ENCODE measurements around the gene SGK1. TPM values are rescaled to one million over a fixed set of nuclear protein-coding genes. Genes with fewer than 3 reads are reported as not detected.
"Not testable (repeated sequence)": the region's sequence is repeated elsewhere in the genome, so short reads cannot be mapped to it uniquely, and the experiment has no call there.

Gene SGK1
- total RNA-seq, 1 donor from 2014 or later: 15.6 TPM

DNA sequence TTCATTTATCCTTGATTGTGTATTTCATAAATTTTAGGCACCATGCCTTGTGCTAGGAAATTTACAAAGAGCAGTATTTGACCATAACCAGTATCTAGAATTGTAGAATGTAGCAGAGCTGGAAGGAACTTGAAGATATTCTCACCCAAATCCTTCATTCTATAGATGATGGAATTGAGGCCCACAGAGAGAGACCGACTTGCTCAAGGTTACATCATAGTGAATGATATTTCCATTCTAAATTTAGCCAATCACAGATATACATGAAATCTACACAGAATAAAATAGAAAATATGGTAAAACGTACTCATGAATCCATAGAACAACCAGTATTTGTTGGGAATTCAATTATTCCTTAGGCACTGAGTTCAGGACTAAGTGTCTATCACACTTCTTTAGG lies 10.9 kb upstream of the SGK1 start:
- intact Hi-C loops (cut with micrococcal nuclease): no loop called here

- intact Hi-C loops (cut with micrococcal nuclease): no loop called here
Observed at GRCh38 chr6:134328138-134328537, 10.2 kb upstream of the SGK1 start.

GRCh38 chr6:134326192-134326591 lies 8.3 kb upstream of the SGK1 start:
- intact Hi-C loops (cut with micrococcal nuclease): not testable (repeated sequence)

GRCh38 chr6:134324766-134325165 lies 6.9 kb upstream of the SGK1 start:
- intact Hi-C loops (cut with micrococcal nuclease): no loop called here

GRCh38 chr6:134324141-134324540 lies 6.2 kb upstream of the SGK1 start:
- intact Hi-C loops (cut with micrococcal nuclease): no loop called here

DNA sequence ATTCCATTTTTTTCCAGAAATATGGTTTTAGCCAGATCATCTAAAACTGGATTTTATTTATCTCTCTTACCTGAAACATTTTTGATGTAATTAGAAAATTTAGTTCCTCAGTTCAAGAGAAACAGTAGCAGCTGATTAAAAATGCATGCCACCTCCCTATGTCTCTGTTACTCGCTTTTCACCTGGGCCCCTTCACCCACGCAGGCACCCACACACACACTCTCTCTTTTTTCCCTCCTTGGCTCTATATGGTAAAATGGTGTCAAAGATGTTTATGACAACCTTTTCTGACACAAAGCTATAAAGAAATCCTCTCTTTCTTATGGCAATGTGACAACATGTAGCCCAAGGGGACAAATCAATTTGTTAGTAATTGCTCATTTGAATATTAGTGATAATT lies 5.8 kb upstream of the SGK1 start:
- intact Hi-C loops (cut with micrococcal nuclease): no loop called here

GRCh38 chr6:134323294-134323693 lies 5.4 kb upstream of the SGK1 start:
- intact Hi-C loops (cut with micrococcal nuclease): no loop called here

DNA sequence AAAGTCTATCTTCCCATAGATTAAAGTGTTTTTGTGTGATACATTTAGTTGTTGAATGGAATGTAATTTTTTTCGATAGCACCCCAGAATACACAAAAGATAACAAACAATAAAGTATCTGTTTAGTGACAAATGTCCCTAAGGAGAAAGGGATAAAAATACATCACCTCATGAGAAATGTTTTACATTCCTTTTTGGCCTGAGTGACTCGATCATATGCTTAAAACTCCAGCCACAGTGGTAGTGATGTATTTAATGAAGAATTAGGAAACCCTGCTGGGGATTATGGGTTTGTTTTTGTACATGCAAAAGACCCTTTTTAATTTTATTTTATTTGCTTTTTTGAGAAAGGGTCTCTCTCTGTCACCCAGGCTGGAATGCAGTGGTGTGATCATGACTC lies 4.3 kb upstream of the SGK1 start:
- intact Hi-C loops (cut with micrococcal nuclease): no loop called here

GRCh38 chr6:134321246-134321645 lies 3.3 kb upstream of the SGK1 start:
- intact Hi-C loops (cut with micrococcal nuclease): no loop called here

GRCh38 chr6:134319686-134320085 lies 1.8 kb upstream of the SGK1 start:
- intact Hi-C loops (cut with micrococcal nuclease): loop anchor here (10.0 kb wide), 1 partner anchor 145 kb away; no protein-coding TSS in a partner anchor

GRCh38 chr6:134318974-134319281 lies 1.0 kb upstream of the SGK1 start:
- intact Hi-C loops (cut with micrococcal nuclease): loop anchor here (10.0 kb wide), 1 partner anchor 144 kb away; no protein-coding TSS in a partner anchor

GRCh38 chr6:134318236-134318973 lies 493 bp upstream of the SGK1 start:
- intact Hi-C loops (cut with micrococcal nuclease): loop anchor here (10.0 kb wide), 1 partner anchor 144 kb away; no protein-coding TSS in a partner anchor

- intact Hi-C loops (cut with micrococcal nuclease): loop anchor here (10.0 kb wide), 1 partner anchor 142 kb away; no protein-coding TSS in a partner anchor
Observed at GRCh38 chr6:134316733-134317431, 1.0 kb downstream of the SGK1 start.

DNA sequence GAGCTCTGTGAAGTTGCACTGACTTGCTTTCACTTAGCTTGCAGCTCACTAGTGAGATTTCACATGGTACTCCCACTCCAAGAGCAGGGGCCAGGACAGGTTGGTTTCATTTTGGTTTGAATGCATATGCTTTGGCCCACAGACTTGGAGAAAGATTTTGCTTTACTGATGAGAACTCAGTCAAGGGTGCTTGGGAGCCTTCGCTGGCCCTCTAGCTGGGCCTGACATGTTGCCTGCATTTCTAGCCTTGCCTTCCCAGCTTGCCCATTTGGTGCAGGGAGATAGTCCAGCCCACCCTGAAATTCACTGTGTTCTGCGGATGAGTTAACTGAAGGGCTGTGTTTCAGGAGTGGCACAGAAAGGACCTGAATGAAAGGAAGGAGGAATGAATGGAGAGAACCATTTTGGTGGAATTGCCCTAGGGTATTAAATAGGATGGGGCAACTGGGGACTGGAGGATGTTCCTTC lies 1.9 kb downstream of the SGK1 start:
- intact Hi-C loops (cut with micrococcal nuclease): loop anchor here (10.0 kb wide), 1 partner anchor 141 kb away; no protein-coding TSS in a partner anchor

DNA sequence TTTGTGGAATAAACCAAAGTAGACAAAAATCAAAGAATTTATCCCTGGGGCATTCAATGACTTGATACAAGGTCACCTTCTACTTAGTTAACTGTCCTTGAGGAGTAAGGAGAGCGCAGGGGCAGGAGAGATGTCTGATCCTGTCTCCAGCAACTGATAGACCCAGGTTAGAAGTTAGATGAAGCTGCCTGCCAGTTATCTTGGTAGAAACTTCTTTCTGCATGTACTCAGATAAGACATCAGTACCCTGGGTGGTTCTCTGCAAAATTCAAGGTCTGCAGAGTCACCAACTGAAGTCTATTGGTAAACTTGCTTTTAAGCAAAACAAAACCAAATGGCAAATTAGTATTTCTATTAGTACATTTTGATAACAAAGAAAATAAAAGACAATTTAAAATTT lies 2.7 kb downstream of the SGK1 start:
- intact Hi-C loops (cut with micrococcal nuclease): loop anchor here (10.0 kb wide), 1 partner anchor 140 kb away; no protein-coding TSS in a partner anchor

DNA sequence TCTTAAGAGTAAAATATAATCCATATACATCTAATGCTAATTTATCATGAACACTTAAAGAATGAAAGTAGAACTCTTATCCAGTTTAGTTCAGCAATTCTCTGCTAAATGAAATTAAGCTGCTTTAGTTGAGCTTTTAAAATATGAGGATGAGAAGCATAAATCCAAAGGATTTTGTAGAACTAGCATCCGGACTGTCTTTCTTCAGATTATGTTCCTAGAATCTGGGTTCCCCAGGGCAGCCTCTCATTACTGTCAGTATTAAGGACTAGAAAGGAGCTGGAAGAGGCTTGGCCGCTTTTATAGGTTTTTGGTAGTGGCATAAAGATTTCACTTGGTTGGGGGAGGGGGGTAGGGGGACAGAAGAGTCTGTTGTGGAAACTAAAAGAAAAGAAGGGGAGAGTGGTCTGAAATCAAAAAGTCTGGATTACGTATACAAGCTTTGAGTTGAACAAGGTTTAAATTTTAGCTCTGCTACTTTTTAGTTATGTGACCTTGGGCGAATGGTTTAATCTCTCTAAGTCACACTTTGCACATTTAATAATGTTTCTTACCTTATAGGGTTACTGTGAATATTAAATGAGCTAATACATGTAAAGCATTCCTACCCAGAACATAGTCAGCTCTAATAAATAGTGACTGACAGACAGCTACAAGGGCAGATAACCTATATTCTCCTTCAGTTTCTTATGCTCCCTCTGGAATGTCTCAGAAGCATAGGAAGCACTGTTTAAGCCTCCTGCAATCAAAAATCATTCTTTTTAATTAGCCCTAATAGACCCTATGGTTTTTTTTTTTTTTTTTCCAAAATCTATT lies 3.7 kb downstream of the SGK1 start:
- intact Hi-C loops (cut with micrococcal nuclease): loop anchor here (10.0 kb wide), 1 partner anchor 139 kb away; no protein-coding TSS in a partner anchor

GRCh38 chr6:134312038-134312660 lies 5.8 kb downstream of the SGK1 start:
- intact Hi-C loops (cut with micrococcal nuclease): loop anchor here (10.0 kb wide), 1 partner anchor 137 kb away; no protein-coding TSS in a partner anchor

DNA sequence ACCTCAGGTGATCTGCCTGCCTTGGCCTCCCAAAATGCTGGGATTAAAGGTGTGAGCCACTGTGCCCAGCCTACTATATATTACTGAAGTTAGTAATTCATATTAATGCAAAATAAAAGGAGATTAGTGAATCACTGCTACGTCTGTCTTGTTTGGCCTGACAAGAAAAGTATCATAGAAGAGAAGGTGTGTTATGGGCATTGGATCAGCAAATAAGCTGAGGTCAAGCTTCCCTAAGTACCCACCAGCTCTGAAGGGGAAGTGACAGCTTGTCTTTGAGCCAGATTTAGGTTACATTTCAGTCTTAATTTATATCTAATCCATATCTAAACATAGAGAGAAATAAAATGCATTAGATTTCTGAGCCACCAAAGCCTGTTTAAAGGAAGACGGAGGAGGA lies 7.1 kb downstream of the SGK1 start:
- intact Hi-C loops (cut with micrococcal nuclease): loop anchor here (10.0 kb wide), 1 partner anchor 136 kb away; no protein-coding TSS in a partner anchor

DNA sequence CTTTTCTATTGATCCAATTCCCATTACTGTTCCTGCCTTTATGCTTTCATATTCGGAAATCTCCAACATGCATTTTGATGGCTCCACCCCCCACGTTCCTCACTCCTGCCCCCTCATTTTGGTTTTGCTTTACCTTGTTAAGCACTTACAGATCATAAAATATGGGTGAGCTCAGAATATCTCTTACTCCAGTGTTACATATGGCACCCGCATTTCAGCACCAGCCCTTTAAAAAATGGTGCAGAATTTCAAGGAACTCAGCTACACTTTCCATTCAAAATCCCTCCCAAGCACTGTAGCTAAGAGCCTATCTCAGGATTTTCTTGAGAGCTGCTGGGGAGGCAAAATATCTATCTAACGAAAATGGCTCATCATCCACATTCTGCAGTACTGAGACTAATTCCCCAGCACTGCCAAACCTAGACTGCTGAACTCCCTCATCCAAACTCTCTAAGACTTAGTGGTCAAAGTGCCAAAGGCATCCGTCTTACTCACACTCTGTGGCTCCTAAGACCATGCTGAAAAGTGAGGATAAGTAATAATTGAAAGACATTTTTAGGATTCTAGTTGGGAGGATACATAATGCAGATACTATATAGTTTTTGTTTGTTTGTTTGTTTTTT lies 7.8 kb downstream of the SGK1 start:
- intact Hi-C loops (cut with micrococcal nuclease): loop anchor here (10.0 kb wide), 1 partner anchor 135 kb away; no protein-coding TSS in a partner anchor

DNA sequence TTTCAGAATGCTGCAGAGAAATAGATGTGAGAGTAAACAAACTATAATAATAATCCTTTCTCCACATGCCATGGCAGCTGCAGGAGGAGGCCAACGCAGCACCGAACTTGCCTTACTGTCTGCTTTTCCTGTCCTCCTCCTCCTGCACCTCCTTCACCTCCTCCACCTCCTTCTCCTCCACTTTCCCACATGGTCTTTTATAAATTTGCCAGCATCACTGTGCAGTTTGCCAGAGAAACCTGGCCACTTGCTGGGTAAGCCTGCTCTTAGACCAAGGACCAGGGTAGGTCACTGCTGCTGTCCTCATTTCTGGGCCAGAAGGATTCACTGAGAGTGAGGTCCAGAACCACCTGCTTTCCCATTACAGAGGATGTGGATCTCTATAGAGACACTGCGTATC lies 8.7 kb downstream of the SGK1 start:
- intact Hi-C loops (cut with micrococcal nuclease): no loop called here

All from T-helper 2 cell treated with Interferon-gamma antibody and Interleukin-4, amounts not matched to agents 100 ng/mL and 5 ng/mL, for 36 hours (primary cell).